GM19240 (cell line): Measurements from ENCODE around the gene SDK2.

Experiments used
- DNase-seq: peaks from one replicate; pipeline ENCODE4 v3.0.0; 2011; ENCODE audit warnings: low spot score; ENCODE audit not compliant: insufficient read length

SDK2 gene

GRCh38 chr17:73613271-73614233 lies 30.7 kb downstream of the SDK2 start:
- no peak for DNase-seq

GRCh38 chr17:73612031-73612472 lies 32.2 kb downstream of the SDK2 start:
- no peak for DNase-seq

- no peak for DNase-seq
These were observed 32.6 kb downstream of the SDK2 start for GRCh38 chr17:73611630-73612029.

GRCh38 chr17:73610331-73610911 lies 33.8 kb downstream of the SDK2 start:
- DNase-seq = no peak

GRCh38 chr17:73609758-73610157 lies 34.5 kb downstream of the SDK2 start:
- no peak for DNase-seq

- no peak for DNase-seq
These were observed 35.2 kb downstream of the SDK2 start for GRCh38 chr17:73609060-73609459.

- no peak for DNase-seq
These were observed 38.8 kb downstream of the SDK2 start for GRCh38 chr17:73605444-73605843.

GRCh38 chr17:73604476-73604875 lies 39.8 kb downstream of the SDK2 start:
- no peak for DNase-seq

GRCh38 chr17:73603971-73604370 lies 40.3 kb downstream of the SDK2 start:
- no peak for DNase-seq

GRCh38 chr17:73600103-73600871 lies 44.0 kb downstream of the SDK2 start:
- DNase-seq = no peak

- no peak for DNase-seq
These were observed 44.6 kb downstream of the SDK2 start for GRCh38 chr17:73599599-73599998.

GRCh38 chr17:73598212-73598611 lies 46.0 kb downstream of the SDK2 start:
- DNase-seq = no peak

- DNase-seq = no peak
These were observed 48.3 kb downstream of the SDK2 start for GRCh38 chr17:73595931-73596330.

GRCh38 chr17:73595479-73595878 lies 48.8 kb downstream of the SDK2 start:
- no peak for DNase-seq

- no peak for DNase-seq
These were observed 49.2 kb downstream of the SDK2 start for GRCh38 chr17:73595068-73595467.

GRCh38 chr17:73594598-73594997 lies 49.6 kb downstream of the SDK2 start:
- no peak for DNase-seq

GRCh38 chr17:73594025-73594424 lies 50.2 kb downstream of the SDK2 start:
- no peak for DNase-seq

- no peak for DNase-seq
These were observed 50.8 kb downstream of the SDK2 start for GRCh38 chr17:73593249-73593965.

- no peak for DNase-seq
These were observed 51.7 kb downstream of the SDK2 start for GRCh38 chr17:73592501-73592961.

- no peak for DNase-seq
These were observed 52.2 kb downstream of the SDK2 start for GRCh38 chr17:73592079-73592415.
